BLaER1 treated with 17β-estradiol and CSF1 and Interleukin-3, amounts not matched to agents 10 nM and 100 nM (cell line): ENCODE data around the gene CMTR1.

Source experiments
- H3K27ac ChIP-seq, 11 experiments: shearing (Covaris generic); formaldehyde crosslinking; 2 replicates each; pipeline ENCODE4 v1.8.1; 2022
- H3K27me3 ChIP-seq, 11 experiments: shearing (Covaris generic); formaldehyde crosslinking; 2 replicates each; pipeline ENCODE4 v1.8.1; 2022
- H3K36me3 ChIP-seq, 11 experiments: shearing (Covaris generic); formaldehyde crosslinking; 2 replicates each; pipeline ENCODE4 v1.8.1; 2022
- H3K4me1 ChIP-seq, 10 experiments: shearing (Covaris generic); formaldehyde crosslinking; 2 replicates each; pipeline ENCODE4 v1.8.1; 2022
- H3K4me2 ChIP-seq, 11 experiments: shearing (Covaris generic); formaldehyde crosslinking; 2 replicates each; pipeline ENCODE4 v1.8.1; 2022
- H3K4me3 ChIP-seq, 10 experiments: shearing (Covaris generic); formaldehyde crosslinking; 2 replicates each; pipeline ENCODE4 v1.8.1; 2022
- H3K9ac ChIP-seq, 11 experiments: shearing (Covaris generic); formaldehyde crosslinking; 2 replicates each; pipeline ENCODE4 v1.8.1; 2022
- H3K9me3 ChIP-seq, 11 experiments: shearing (Covaris generic); formaldehyde crosslinking; replicated peaks in 1 of 11; 2 replicates each; pipeline ENCODE4 v1.8.1; 2022
- H4K20me1 ChIP-seq, 11 experiments: shearing (Covaris generic); formaldehyde crosslinking; 2 replicates each; pipeline ENCODE4 v1.8.1; 2022
- Cebpa-rat ChIP-seq, 11 experiments: shearing (Covaris generic); IDR thresholded peaks; 2 replicates each; pipeline ENCODE4 v1.8.1; 2022

Gene CMTR1

GRCh38 chr6:37463110-37463509 is 30.1 kb downstream of the CMTR1 start:
- no peak overlapping the region for H3K9ac ChIP-seq
- no peak overlapping the region for H3K4me2 ChIP-seq
- no peaks in the 10 kb centered on the region for H3K27me3 ChIP-seq
- peaks cover 88 to 100% (median 97%) of the 10 kb centered on the region in 11 experiments for H3K36me3 ChIP-seq
- H3K27ac ChIP-seq: no peak overlapping the region
- H3K4me1 ChIP-seq: peaks cover 0 to 3% (median 0%) of the 10 kb centered on the region in 10 experiments; a peak in 1 of 20 replicates
- peaks cover 0 to 6% (median 0%) of the 10 kb centered on the region in 11 experiments; a peak in 2 of 22 replicates for H4K20me1 ChIP-seq
- peaks cover 21 to 30% (median 26%) of the 10 kb centered on the region in 11 experiments for H3K9me3 ChIP-seq
- H3K4me3 ChIP-seq: no peak overlapping the region
- no peak for TF ChIP-seq Cebpa-rat (IDR thresholded peaks at IDR 0.05)

GRCh38 chr6:37467718-37468117 is 34.7 kb downstream of the CMTR1 start:
- Histone ChIP-seq H3K4me2 (no peak overlapping the region), H3K36me3 (peaks cover 85 to 100% (median 93%) of the 10 kb centered on the region in 11 experiments), H3K9ac (no peak overlapping the region), H3K4me1 (no peaks in the 10 kb centered on the region), H3K4me3 (no peak overlapping the region), H3K9me3 (peaks cover 29 to 38% (median 34%) of the 10 kb centered on the region in 11 experiments), H3K27me3 (no peaks in the 10 kb centered on the region), H4K20me1 (no peaks in the 10 kb centered on the region; a peak in 1 of 22 replicates), H3K27ac (no peak overlapping the region)
- TF ChIP-seq Cebpa-rat (IDR thresholded peaks at IDR 0.05): no peak

- H3K27me3 ChIP-seq: no peaks in the 10 kb centered on the region
- peaks cover 0 to 8% (median 0%) of the 10 kb centered on the region in 10 experiments; a peak in 4 of 20 replicates for H3K4me1 ChIP-seq
- no peak overlapping the region for H3K27ac ChIP-seq
- peaks cover 85 to 100% (median 95%) of the 10 kb centered on the region in 11 experiments for H3K36me3 ChIP-seq
- no peak overlapping the region for H3K4me3 ChIP-seq
- TF ChIP-seq Cebpa-rat (IDR thresholded peaks at IDR 0.05): no peak
- H3K9ac ChIP-seq: no peak overlapping the region
- H4K20me1 ChIP-seq: peaks cover 0 to 18% (median 0%) of the 10 kb centered on the region in 11 experiments; a peak in 4 of 22 replicates
- peaks cover 2 to 7% (median 5%) of the 10 kb centered on the region in 11 experiments; a peak in 16 of 22 replicates for H3K9me3 ChIP-seq
- H3K4me2 ChIP-seq: no peak overlapping the region
Measured at GRCh38 chr6:37473364-37474095, 40.5 kb downstream of the CMTR1 start.

GRCh38 chr6:37474316-37474715 is 41.3 kb downstream of the CMTR1 start:
- H3K9ac ChIP-seq: no peak overlapping the region
- H3K4me3 ChIP-seq: no peak overlapping the region
- no peaks in the 10 kb centered on the region; a peak in 1 of 22 replicates for H3K9me3 ChIP-seq
- H4K20me1 ChIP-seq: peaks cover 0 to 23% (median 0%) of the 10 kb centered on the region in 11 experiments; a peak in 4 of 22 replicates
- H3K27me3 ChIP-seq: no peaks in the 10 kb centered on the region
- no peak overlapping the region for H3K27ac ChIP-seq
- H3K4me2 ChIP-seq: no peak overlapping the region
- TF ChIP-seq Cebpa-rat (IDR thresholded peaks at IDR 0.05): no peak
- peaks cover 0 to 8% (median 0%) of the 10 kb centered on the region in 10 experiments; a peak in 4 of 20 replicates for H3K4me1 ChIP-seq
- peaks cover 85 to 100% (median 96%) of the 10 kb centered on the region in 11 experiments for H3K36me3 ChIP-seq

- H3K9ac ChIP-seq: no peak overlapping the region
- no peak overlapping the region for H3K27ac ChIP-seq
- no peaks in the 10 kb centered on the region for H3K27me3 ChIP-seq
- no peak overlapping the region for H3K4me3 ChIP-seq
- peaks cover under 1 to 15% (median 8%) of the 10 kb centered on the region in 10 experiments; a peak in 17 of 20 replicates for H3K4me1 ChIP-seq
- H3K4me2 ChIP-seq: 0 out of 22 replicates have a peak overlapping the region, but pooled peaks of 1 of the 11 experiments have one; percentile 15
- TF ChIP-seq Cebpa-rat (IDR thresholded peaks at IDR 0.05): no peak
- H4K20me1 ChIP-seq: peaks cover 0 to 41% (median 0%) of the 10 kb centered on the region in 11 experiments; a peak in 6 of 22 replicates
- peaks cover 87 to 100% (median 100%) of the 10 kb centered on the region in 11 experiments for H3K36me3 ChIP-seq
- H3K9me3 ChIP-seq: no peaks in the 10 kb centered on the region
Measured at GRCh38 chr6:37477191-37477590, 44.2 kb downstream of the CMTR1 start.

GRCh38 chr6:37477656-37478435 is 44.8 kb downstream of the CMTR1 start:
- peaks cover 7 to 22% (median 14%) of the 10 kb centered on the region in 10 experiments for H3K4me1 ChIP-seq
- H3K36me3 ChIP-seq: peaks cover 85 to 100% (median 100%) of the 10 kb centered on the region in 11 experiments
- no peak overlapping the region for H3K9ac ChIP-seq
- H3K9me3 ChIP-seq: no peaks in the 10 kb centered on the region
- H3K27ac ChIP-seq: no peak overlapping the region
- peaks cover 0 to 42% (median 0%) of the 10 kb centered on the region in 11 experiments; a peak in 6 of 22 replicates for H4K20me1 ChIP-seq
- H3K27me3 ChIP-seq: no peaks in the 10 kb centered on the region
- TF ChIP-seq Cebpa-rat (IDR thresholded peaks at IDR 0.05): no peak
- H3K4me2 ChIP-seq: no peak overlapping the region
- H3K4me3 ChIP-seq: no peak overlapping the region

- Histone ChIP-seq H3K4me1 (peaks cover 17 to 32% (median 24%) of the 10 kb centered on the region in 10 experiments), H3K4me2 (no peak overlapping the region), H3K27ac (no peak overlapping the region), H4K20me1 (peaks cover 0 to 42% (median 5%) of the 10 kb centered on the region in 11 experiments; a peak in 8 of 22 replicates), H3K9me3 (no peaks in the 10 kb centered on the region), H3K4me3 (no peak overlapping the region), H3K27me3 (no peaks in the 10 kb centered on the region), H3K9ac (no peak overlapping the region), H3K36me3 (peaks cover 75 to 100% (median 96%) of the 10 kb centered on the region in 11 experiments)
- TF ChIP-seq Cebpa-rat (IDR thresholded peaks at IDR 0.05): no peak
Measured at GRCh38 chr6:37478827-37479226, 45.8 kb downstream of the CMTR1 start.

- TF ChIP-seq Cebpa-rat (IDR thresholded peaks at IDR 0.05): no peak
- Histone ChIP-seq H3K4me2 (no peak overlapping the region), H3K36me3 (peaks cover 70 to 96% (median 91%) of the 10 kb centered on the region in 11 experiments), H3K9me3 (no peaks in the 10 kb centered on the region), H3K9ac (no peak overlapping the region), H3K27me3 (no peaks in the 10 kb centered on the region), H3K4me1 (peaks cover 23 to 36% (median 27%) of the 10 kb centered on the region in 10 experiments), H3K4me3 (no peak overlapping the region), H3K27ac (no peak overlapping the region), H4K20me1 (peaks cover 0 to 39% (median 7%) of the 10 kb centered on the region in 11 experiments; a peak in 9 of 22 replicates)
Measured at GRCh38 chr6:37479266-37479854, 46.3 kb downstream of the CMTR1 start.
